ENCODE results near the gene LAMA2. TPM values are rescaled to one million over a fixed set of nuclear protein-coding genes. Genes with fewer than 3 reads are reported as not detected.
A peak's percentile ranks its signal among the peaks of the same experiment; 100 is the strongest.

Gene LAMA2
- total RNA-seq, 2 donors from 2014 or later, result 3.6 to 7.5 TPM

GRCh38 chr6:129494586-129494985 lies 611.6 kb downstream of the LAMA2 start:
- H3K9ac ChIP-seq (ENCODE audit: low read depth in 2 of 2, low read length in 2 of 2), result no peak overlapping the region
- no peak for DNase-seq
- H3K4me3 ChIP-seq, result no peak overlapping the region
- H3K9me3 ChIP-seq, result no peaks in the 10 kb centered on the region
- H3K27ac ChIP-seq, result no peak overlapping the region
- no peaks in the 10 kb centered on the region for H3K27me3 ChIP-seq
- H3K4me1 ChIP-seq, result no peaks in the 10 kb centered on the region
- TF ChIP-seq, protein P1, sequence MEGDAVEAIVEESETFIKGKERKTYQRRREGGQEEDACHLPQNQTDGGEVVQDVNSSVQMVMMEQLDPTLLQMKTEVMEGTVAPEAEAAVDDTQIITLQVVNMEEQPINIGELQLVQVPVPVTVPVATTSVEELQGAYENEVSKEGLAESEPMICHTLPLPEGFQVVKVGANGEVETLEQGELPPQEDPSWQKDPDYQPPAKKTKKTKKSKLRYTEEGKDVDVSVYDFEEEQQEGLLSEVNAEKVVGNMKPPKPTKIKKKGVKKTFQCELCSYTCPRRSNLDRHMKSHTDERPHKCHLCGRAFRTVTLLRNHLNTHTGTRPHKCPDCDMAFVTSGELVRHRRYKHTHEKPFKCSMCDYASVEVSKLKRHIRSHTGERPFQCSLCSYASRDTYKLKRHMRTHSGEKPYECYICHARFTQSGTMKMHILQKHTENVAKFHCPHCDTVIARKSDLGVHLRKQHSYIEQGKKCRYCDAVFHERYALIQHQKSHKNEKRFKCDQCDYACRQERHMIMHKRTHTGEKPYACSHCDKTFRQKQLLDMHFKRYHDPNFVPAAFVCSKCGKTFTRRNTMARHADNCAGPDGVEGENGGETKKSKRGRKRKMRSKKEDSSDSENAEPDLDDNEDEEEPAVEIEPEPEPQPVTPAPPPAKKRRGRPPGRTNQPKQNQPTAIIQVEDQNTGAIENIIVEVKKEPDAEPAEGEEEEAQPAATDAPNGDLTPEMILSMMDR (IDR thresholded peaks at IDR 0.05), result no peak
- intact Hi-C loops (cut with DNase I), result no loop called here
- H3K36me3 ChIP-seq, result no peaks in the 10 kb centered on the region

- no peak overlapping the region for H3K27ac ChIP-seq
- H3K27me3 ChIP-seq, result no peaks in the 10 kb centered on the region
- no peak overlapping the region for H3K9ac ChIP-seq (ENCODE audit: low read depth in 2 of 2, low read length in 2 of 2)
- no peak overlapping the region for H3K4me3 ChIP-seq
- H3K4me1 ChIP-seq, result no peaks in the 10 kb centered on the region
- intact Hi-C loops (cut with DNase I), result loop anchor here (5.0 kb wide), 1 partner anchor 237 kb away; no protein-coding TSS in a partner anchor
- DNase-seq, result no peak
- no peaks in the 10 kb centered on the region for H3K36me3 ChIP-seq
- TF ChIP-seq, protein P1 (IDR thresholded peaks at IDR 0.05), result no peak
- no peaks in the 10 kb centered on the region for H3K9me3 ChIP-seq
These were observed 612.7 kb downstream of the LAMA2 start for GRCh38 chr6:129495652-129496051.

GRCh38 chr6:129497481-129498441 lies 614.8 kb downstream of the LAMA2 start:
- Histone ChIP-seq H3K27ac (no peak overlapping the region), H3K36me3 (no peaks in the 10 kb centered on the region)

DNA sequence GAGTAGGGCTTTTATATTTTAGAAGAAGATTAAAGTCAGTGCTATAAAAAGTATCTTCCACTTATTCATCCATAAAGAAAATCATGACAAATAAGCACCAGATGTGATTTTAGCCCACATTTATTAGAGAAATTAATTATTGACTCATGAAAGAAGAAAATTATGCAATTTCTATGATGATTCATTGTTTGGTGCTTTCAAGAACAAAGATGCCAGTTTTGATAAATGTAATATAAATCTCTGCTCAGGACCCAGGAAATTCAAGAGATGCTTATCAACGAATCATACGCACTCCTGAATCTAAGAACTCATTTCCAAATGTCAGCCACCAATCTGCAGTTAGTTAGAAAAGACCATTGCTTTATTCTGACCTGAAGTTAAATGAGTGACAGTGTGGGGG lies 615.6 kb downstream of the LAMA2 start:
- Histone ChIP-seq H3K27me3 (no peaks in the 10 kb centered on the region), H3K9me3 (no peaks in the 10 kb centered on the region), H3K9ac (ENCODE audit: low read depth in 2 of 2, low read length in 2 of 2) (no peak overlapping the region), H3K36me3 (no peaks in the 10 kb centered on the region), H3K4me3 (no peak overlapping the region), H3K4me1 (no peaks in the 10 kb centered on the region), H3K27ac (no peak overlapping the region)
- DNase-seq, result no peak
- TF ChIP-seq, protein P1 (IDR thresholded peaks at IDR 0.05), result no peak
- intact Hi-C loops (cut with DNase I), result loop anchor here (5.0 kb wide), 1 partner anchor 234 kb away; no protein-coding TSS in a partner anchor

More at GRCh38 chr6:129497481-129498441, 614.8 kb downstream of the LAMA2 start:
- no peak overlapping the region for H3K4me3 ChIP-seq
- H3K4me1 ChIP-seq, result no peaks in the 10 kb centered on the region
- no peaks in the 10 kb centered on the region for H3K27me3 ChIP-seq
- TF ChIP-seq, protein P1 (IDR thresholded peaks at IDR 0.05), result no peak
- DNase-seq, result no peak
- H3K9ac ChIP-seq (ENCODE audit: low read depth in 2 of 2, low read length in 2 of 2), result no peak overlapping the region
- intact Hi-C loops (cut with DNase I), result loop anchor here (5.0 kb wide), 1 partner anchor 235 kb away; no protein-coding TSS in a partner anchor
- H3K9me3 ChIP-seq, result no peaks in the 10 kb centered on the region

DNA sequence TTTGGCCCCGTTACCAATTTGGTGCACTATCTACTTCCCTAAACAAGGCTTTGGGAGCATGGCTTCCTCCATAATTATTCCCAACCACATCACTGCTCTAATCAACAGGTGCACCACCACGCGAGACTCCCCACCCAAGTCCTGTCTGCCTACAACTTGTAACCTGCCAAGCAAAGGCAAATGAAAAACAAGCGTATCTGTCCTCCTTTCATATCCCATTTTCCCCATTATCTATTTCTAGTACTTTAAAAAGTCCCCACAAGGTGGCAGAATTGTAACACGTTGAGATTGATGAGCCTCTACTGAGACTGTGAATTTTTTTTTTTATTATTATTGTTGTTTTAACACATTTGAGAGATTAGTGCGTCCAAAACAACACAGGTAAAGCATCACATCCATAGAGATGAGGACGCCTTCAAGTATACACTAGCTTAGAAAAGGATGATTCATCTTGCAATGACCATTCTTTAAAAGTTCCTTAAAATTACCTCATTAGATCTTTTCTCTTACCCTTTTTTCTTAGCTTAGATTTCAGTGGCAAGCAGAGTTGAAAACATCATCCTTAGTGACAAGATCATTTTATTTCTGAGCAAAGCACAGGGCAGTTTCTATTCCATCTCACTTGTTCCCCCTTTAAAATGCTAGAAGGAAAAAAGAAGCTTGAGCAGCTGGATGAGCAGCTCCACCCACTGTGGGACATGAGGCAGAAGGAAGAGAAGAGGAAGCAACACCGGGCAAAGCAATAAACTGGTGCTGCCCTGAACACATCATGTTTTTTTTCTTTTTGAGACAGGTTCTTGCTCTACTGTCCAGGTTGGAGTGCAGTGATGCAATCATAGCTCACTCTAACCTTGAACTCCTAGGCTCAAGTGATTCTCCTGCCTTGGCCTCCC lies 616.3 kb downstream of the LAMA2 start:
- no peaks in the 10 kb centered on the region for H3K36me3 ChIP-seq
- intact Hi-C loops (cut with DNase I), result loop anchor here (5.0 kb wide), 1 partner anchor 233 kb away; no protein-coding TSS in a partner anchor
- H3K9ac ChIP-seq (ENCODE audit: low read depth in 2 of 2, low read length in 2 of 2), result no peak overlapping the region
- H3K4me1 ChIP-seq, result no peaks in the 10 kb centered on the region
- H3K27me3 ChIP-seq, result no peaks in the 10 kb centered on the region
- H3K9me3 ChIP-seq, result no peaks in the 10 kb centered on the region
- TF ChIP-seq, protein P1 (IDR thresholded peaks at IDR 0.05), result peak; percentile 51
- peak; percentile 26 for DNase-seq
- H3K27ac ChIP-seq, result no peak overlapping the region
- no peak overlapping the region for H3K4me3 ChIP-seq

All from colonic mucosa (tissue), 4 donors.